ENCODE data around the gene POLR2J.
A peak's percentile ranks its signal among the peaks of the same experiment; 100 is the strongest.

POLR2J gene

DNA sequence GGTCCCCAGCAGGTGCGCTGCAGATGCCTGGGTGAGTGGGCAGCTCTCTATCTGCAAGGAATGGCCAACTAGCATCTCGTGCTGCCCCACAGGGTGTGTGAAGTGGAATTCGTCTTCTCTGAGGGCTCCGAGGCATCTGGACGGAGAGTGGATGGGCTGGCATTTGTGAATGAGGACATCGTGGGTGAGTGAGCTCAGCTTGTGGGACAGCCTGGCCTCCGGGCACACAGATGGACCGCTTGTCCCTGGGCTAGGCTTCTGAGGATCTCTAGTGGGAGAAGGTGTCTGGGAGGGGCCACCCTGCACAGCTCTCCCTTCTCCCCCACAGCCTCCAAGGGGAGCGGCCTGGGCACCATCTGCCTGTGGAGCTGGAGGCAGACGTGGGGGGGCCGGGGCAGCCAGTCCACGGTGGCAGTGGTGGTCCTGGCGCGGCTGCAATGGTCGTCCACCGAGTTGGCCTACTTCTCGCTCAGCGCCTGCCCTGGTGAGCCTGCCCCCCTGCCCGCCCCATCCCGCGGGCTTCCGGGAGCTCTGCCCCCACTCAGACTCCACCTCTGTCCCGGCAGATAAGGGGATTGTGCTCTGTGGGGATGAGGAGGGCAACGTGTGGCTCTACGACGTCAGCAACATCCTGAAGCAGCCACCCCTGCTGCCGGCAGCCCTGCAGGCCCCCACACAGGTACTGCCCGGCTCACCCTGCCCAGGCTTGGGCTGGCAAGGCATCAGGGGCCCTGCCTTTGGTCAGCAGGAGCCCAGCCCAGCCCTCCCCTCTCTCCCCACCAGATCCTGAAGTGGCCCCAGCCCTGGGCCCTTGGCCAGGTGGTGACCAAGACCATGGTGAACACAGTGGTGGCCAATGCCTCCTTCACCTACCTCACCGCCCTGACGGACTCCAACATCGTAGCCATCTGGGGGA lies 6.3 kb downstream of the POLR2J start:
- no peak overlapping the region for H3K27ac ChIP-seq (ENCODE audit: low read depth, low read length)
- no peaks in the 10 kb centered on the region for H3K27me3 ChIP-seq (ENCODE audit: insufficient read depth, low read length)
- no peaks in the 10 kb centered on the region for H3K36me3 ChIP-seq (ENCODE audit: insufficient read depth, low read length)
- no peaks in the 10 kb centered on the region for H3K4me1 ChIP-seq (ENCODE audit: control insufficient read depth, insufficient read depth, low read length, unreplicated experiment)
- H2AFZ ChIP-seq (ENCODE audit: low read length, unreplicated experiment), result no peak overlapping the region
- H3K4me3 ChIP-seq (ENCODE audit: low read depth, low read length), result no peak overlapping the region
- H3K79me2 ChIP-seq (ENCODE audit: control insufficient read depth, insufficient read depth, low read length, unreplicated experiment), result no peaks in the 10 kb centered on the region

DNA sequence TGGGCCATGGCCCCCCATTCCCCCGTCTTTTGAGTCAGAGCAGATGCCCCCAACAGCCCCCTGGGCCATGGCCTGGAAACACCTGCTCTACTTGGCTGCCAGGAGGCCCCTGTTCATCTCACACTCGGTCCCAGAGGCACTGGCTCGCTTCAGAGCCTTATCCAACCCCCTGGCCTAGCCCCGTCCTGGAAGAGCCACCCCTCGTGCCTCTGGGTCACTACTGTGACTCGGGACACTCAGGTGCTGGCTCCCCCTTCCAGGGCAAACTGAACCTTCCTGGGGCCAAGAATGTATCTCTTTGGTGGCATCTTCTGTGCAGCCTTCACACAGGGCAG lies 7.0 kb downstream of the POLR2J start:
- Histone ChIP-seq H3K36me3 (ENCODE audit: insufficient read depth, low read length) (no peaks in the 10 kb centered on the region), H3K27me3 (ENCODE audit: insufficient read depth, low read length) (no peaks in the 10 kb centered on the region), H3K4me3 (ENCODE audit: low read depth, low read length) (no peak overlapping the region), H2AFZ (ENCODE audit: low read length, unreplicated experiment) (no peak overlapping the region), H3K79me2 (ENCODE audit: control insufficient read depth, insufficient read depth, low read length, unreplicated experiment) (no peaks in the 10 kb centered on the region), H3K27ac (ENCODE audit: low read depth, low read length) (no peak overlapping the region), H3K4me1 (ENCODE audit: control insufficient read depth, insufficient read depth, low read length, unreplicated experiment) (no peaks in the 10 kb centered on the region)

DNA sequence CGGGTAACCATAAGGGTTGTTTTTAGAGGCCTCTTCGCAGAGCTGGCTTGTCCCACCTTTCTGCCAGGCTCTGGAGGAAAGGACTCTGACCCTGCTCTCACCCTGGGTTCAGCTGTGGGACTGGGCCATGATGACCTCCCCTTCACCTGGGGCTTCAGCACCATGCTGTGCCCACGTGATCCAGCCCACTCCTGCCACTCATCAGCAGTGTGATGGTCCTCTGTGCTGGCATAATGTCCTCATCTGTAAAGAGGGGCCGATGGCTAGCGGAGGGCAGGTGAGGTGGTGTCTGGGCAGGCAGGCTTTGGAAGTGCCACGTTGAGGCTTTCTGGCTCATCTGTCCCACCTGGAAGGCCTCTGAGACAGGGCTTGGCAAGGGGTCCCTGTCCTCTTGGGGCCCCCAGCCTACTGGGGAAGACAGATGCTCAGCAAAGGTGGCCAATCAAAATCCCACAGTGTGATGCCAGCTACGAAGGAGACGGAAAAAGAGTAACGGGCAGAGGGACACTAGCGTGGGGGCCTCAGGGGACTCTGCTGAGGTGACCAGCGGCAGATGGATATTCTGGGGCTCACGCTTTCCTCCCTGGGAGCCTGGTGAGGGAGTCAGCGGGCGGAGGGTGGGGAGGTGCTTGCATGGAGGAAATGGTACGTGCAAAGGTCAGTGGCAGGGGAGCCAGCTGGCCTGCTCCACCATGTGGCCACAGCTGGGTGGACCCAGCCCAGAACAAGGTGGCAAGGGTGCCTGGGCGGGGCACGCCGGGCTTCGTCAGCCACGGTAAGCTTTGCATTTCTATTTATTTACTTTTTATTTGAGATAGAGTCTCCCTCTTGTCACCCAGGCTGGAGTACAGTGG lies 8.5 kb downstream of the POLR2J start:
- H3K27ac ChIP-seq (ENCODE audit: low read depth, low read length), result no peak overlapping the region
- H3K4me3 ChIP-seq (ENCODE audit: low read depth, low read length), result no peak overlapping the region
- H3K79me2 ChIP-seq (ENCODE audit: control insufficient read depth, insufficient read depth, low read length, unreplicated experiment), result peaks cover 4% of the 10 kb centered on the region
- H2AFZ ChIP-seq (ENCODE audit: low read length, unreplicated experiment), result no peak overlapping the region
- peaks cover 6% of the 10 kb centered on the region for H3K4me1 ChIP-seq (ENCODE audit: control insufficient read depth, insufficient read depth, low read length, unreplicated experiment)
- H3K36me3 ChIP-seq (ENCODE audit: insufficient read depth, low read length), result no peaks in the 10 kb centered on the region
- H3K27me3 ChIP-seq (ENCODE audit: insufficient read depth, low read length), result no peaks in the 10 kb centered on the region

DNA sequence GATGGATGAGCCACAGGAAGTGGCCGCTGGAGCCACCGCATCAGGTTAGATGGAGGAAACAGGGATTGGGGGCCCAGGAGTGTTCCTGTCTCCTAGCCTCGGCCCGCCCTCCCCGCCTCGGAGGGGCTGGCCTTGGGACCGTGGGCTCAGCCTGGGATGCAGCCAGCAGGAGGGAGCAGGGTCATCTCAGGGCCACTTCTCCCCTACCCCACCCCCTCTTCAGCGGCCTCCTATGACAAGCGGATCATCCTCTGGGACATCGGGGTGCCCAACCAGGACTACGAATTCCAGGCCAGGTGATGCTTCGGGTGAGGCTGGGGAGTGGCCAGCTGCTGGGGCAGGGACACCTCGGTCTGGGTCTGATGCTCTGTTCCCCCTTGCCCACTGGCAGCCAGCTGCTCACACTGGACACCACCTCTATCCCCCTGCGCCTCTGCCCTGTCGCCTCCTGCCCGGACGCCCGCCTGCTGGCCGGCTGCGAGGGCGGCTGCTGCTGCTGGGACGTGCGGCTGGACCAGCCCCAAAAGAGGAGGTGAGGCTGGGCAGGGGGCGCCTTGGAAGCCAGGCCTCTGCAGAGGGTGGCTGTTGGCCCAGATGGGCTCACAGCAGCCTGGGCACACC lies 9.3 kb downstream of the POLR2J start:
- Histone ChIP-seq H3K4me3 (ENCODE audit: low read depth, low read length) (no peak overlapping the region), H3K4me1 (ENCODE audit: control insufficient read depth, insufficient read depth, low read length, unreplicated experiment) (peaks cover 6% of the 10 kb centered on the region), H3K36me3 (ENCODE audit: insufficient read depth, low read length) (no peaks in the 10 kb centered on the region), H3K79me2 (ENCODE audit: control insufficient read depth, insufficient read depth, low read length, unreplicated experiment) (peaks cover 4% of the 10 kb centered on the region), H2AFZ (ENCODE audit: low read length, unreplicated experiment) (no peak overlapping the region), H3K27me3 (ENCODE audit: insufficient read depth, low read length) (no peaks in the 10 kb centered on the region), H3K27ac (ENCODE audit: low read depth, low read length) (no peak overlapping the region)

DNA sequence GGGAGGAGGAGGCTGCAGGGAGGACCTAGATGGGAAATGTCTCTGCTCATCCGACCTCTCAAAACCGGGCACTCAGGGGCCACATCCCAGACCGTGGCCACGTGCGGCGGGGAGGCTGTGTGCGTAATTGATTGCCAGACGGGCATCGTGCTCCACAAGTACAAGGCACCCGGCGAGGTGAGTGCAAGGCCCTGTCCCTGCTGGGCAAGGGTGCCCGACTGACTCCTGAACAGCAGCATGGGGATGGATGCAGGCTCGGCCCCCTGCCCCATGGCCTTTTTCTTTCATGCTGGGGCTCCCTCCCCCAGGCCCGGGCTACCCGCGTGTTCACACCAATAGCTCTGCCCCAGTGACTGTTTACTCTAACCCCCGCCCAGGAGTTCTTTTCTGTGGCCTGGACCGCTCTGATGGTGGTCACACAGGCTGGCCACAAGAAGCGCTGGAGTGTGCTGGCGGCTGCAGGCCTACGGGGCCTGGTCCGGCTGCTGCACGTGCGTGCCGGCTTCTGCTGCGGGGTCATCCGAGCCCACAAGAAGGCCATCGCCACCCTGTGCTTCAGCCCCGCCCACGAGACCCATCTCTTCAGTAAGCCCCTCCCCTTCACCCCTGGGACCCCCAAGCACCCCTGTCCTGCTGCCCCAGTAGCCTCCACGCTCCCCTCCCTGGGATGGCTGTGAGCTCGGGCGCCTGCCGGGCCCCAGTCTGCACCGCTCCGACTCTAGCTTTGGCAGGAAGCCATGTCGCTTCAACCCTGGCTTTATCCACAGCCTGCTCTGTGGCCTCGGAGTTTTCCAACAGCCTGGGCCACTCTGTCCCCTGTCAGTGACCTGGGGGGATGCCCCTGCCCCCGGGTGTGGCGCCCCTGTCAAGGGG lies 10.0 kb downstream of the POLR2J start:
- Histone ChIP-seq H3K27ac (ENCODE audit: low read depth, low read length) (no peak overlapping the region), H2AFZ (ENCODE audit: low read length, unreplicated experiment) (no peak overlapping the region), H3K4me1 (ENCODE audit: control insufficient read depth, insufficient read depth, low read length, unreplicated experiment) (peaks cover 6% of the 10 kb centered on the region), H3K36me3 (ENCODE audit: insufficient read depth, low read length) (no peaks in the 10 kb centered on the region), H3K27me3 (ENCODE audit: insufficient read depth, low read length) (no peaks in the 10 kb centered on the region), H3K79me2 (ENCODE audit: control insufficient read depth, insufficient read depth, low read length, unreplicated experiment) (peaks cover 4% of the 10 kb centered on the region), H3K4me3 (ENCODE audit: low read depth, low read length) (no peak overlapping the region)

DNA sequence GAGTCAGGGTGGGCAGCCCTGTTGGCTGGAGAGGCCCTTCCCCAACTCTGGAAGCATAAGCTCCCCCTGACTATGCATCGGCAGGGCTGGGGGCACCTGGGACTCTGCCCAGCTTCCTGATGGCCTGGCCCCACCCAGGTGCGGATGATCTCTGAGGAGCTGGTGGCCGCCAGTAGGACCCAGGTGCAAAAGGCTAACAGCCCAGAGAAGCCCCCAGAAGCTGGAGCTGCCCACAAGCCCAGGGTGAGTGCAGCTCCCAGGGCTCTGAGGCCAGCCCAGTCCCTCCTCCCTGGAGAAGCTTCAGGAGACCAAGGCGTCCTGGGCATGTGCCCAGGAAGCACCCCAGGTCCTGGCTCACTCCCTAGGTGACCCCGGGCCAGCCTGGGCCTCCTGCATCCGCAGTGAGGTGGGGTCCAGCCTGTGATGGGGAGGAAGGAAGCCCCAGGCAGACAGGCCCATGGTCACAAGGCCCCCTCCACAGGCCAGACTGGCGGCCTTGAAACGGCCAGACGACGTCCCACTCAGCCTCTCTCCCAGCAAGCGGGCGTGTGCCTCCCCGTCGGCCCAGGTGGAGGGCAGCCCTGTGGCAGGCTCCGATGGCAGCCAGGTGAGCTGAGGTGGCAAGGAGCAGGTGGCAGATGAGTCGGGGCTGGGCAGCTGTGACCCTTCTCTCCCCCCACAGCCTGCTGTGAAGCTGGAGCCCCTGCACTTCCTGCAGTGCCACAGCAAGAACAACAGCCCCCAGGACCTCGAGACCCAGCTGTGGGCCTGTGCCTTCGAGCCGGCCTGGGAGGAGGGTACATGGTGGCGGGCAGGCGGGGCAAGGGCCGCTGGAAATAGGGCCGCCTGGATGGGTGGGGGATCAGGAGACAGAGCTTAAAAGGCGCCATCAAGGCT lies 10.9 kb downstream of the POLR2J start:
- H3K36me3 ChIP-seq (ENCODE audit: insufficient read depth, low read length), result no peaks in the 10 kb centered on the region
- H3K4me1 ChIP-seq (ENCODE audit: control insufficient read depth, insufficient read depth, low read length, unreplicated experiment), result peaks cover 6% of the 10 kb centered on the region
- H3K27me3 ChIP-seq (ENCODE audit: insufficient read depth, low read length), result no peaks in the 10 kb centered on the region
- no peak overlapping the region for H3K4me3 ChIP-seq (ENCODE audit: low read depth, low read length)
- H3K79me2 ChIP-seq (ENCODE audit: control insufficient read depth, insufficient read depth, low read length, unreplicated experiment), result peaks cover 7% of the 10 kb centered on the region
- H2AFZ ChIP-seq (ENCODE audit: low read length, unreplicated experiment), result no peak overlapping the region
- H3K27ac ChIP-seq (ENCODE audit: low read depth, low read length), result no peak overlapping the region

DNA sequence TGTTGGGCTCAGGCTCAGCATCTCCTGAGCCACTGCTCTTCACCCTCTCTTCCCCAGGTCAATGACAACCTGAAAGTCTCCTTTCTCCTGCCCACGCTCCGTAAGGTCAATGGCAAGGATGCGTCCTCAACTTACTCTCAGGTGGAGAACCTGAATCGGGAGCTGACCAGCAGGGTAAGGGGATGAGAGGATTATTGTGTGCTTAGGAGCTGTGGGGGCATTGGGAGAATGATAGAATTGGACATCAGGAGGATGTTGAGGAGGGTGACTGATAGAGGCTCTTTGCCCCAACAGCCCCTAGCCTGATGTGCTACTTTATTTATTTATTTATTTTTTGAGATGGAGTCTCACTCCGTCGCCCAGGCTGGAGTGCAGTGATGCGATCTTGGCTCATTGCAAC lies 12.6 kb downstream of the POLR2J start:
- Histone ChIP-seq H3K36me3 (ENCODE audit: insufficient read depth, low read length) (no peaks in the 10 kb centered on the region), H3K27me3 (ENCODE audit: insufficient read depth, low read length) (no peaks in the 10 kb centered on the region), H3K27ac (ENCODE audit: low read depth, low read length) (no peak overlapping the region), H3K4me3 (ENCODE audit: low read depth, low read length) (peak overlapping the region; percentile 96), H3K4me1 (ENCODE audit: control insufficient read depth, insufficient read depth, low read length, unreplicated experiment) (peaks cover 6% of the 10 kb centered on the region), H3K79me2 (ENCODE audit: control insufficient read depth, insufficient read depth, low read length, unreplicated experiment) (peaks cover 10% of the 10 kb centered on the region), H2AFZ (ENCODE audit: low read length, unreplicated experiment) (no peak overlapping the region)

DNA sequence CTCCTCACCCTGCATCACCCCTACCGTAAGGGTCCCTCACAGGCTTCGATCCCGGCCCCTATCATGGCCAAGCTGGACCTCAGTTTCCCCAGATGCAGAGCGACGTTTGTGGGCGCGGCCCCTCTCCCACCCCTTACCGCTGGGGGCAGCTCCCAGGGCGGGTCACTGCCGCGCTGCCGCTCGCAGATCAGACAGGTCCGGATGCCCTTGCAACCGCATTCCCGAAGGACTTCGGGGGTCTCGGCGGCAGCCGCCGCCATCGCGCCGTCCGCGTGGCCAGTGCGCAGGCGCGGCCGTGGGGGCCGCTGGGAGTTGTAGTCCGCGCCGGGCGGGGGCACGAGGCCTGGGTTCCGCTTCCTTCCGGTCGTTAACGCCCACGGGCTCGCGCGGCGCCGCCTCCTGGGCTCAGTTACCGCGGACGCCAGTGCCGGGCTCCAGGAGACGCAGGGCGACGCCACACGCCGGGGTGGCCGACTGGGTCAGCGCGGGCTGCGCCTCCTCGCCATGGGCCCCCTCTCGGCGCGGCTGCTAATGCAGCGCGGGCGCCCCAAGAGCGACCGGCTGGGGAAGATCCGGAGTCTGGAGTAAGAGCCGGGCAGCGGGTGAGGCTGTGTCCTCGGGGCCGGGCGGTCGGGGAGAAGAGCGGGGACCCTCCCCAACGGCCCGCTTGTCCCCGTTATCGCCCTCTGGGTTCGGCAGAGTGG lies 14.0 kb downstream of the POLR2J start, which contains the start of the genes ALKBH4 and LRWD1:
Gene ALKBH4 (minus strand): TSS at position 287 of the 704 bp plus-strand sequence. CDS start 27 bp downstream, at position 260.
Gene LRWD1 (plus strand): TSS at position 408 of the 704 bp plus-strand sequence. CDS start 97 bp downstream, at position 505.
- Histone ChIP-seq H3K79me2 (ENCODE audit: control insufficient read depth, insufficient read depth, low read length, unreplicated experiment) (peaks cover 10% of the 10 kb centered on the region), H3K27ac (ENCODE audit: low read depth, low read length) (no peak within 1 kb of the TSS), H2AFZ (ENCODE audit: low read length, unreplicated experiment) (peak within 1 kb of the TSS; percentile 94), H3K36me3 (ENCODE audit: insufficient read depth, low read length) (no peaks in the 10 kb centered on the region), H3K4me1 (ENCODE audit: control insufficient read depth, insufficient read depth, low read length, unreplicated experiment) (peaks cover 6% of the 10 kb centered on the region), H3K4me3 (ENCODE audit: low read depth, low read length) (peak within 1 kb of the TSS; percentile 96), H3K27me3 (ENCODE audit: insufficient read depth, low read length) (no peaks in the 10 kb centered on the region)

All from ACC112 (cell line).